SK-N-MC (cell line): ENCODE results near the gene MYH8.

Experiments used
- EZH2 ChIP-seq: fragments of 200-600 bp; sonication (generic); IDR thresholded peaks from one replicate; pipeline ENCODE4 v1.6.1; 2017; ENCODE audit warnings: antibody characterized with exemption
- POLR2AphosphoS5 ChIP-seq: IDR thresholded peaks from 2 replicates; pipeline ENCODE4 v1.6.1; 2012; ENCODE audit warnings: mild to moderate bottlenecking, low read depth, low read length, borderline replicate concordance

DNA sequence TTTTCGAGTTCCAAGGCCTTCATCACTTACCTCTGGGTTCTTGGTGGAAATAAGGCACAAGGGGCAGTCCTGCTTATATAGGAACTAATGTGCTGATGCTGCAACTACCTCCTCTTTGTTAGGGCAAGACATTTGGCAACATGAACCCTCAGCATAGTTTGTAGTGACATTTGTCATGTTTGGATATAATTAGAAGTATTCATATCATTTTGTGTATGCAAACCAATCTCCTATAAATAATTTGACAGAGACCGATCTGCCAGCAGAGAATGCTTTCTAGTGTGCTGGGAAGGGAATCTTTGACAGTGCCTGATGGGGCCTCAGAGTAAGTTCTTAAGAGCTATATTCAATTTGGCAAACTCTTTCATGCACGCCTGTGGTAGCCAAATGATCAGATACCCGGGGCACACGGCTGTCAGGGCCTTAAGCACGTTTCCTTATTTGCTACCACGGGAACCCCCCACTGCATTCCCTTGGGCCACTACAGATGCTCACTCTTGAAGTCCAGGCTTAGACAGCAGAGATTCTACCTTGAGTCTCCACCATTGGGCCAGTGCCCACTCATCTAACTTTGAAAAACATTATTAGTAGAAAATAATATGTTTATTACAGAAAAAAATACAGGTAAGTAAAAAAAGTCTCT is at the start of gene MYH8:
- TF ChIP-seq POLR2AphosphoS5 (no peak), EZH2 (no peak)
